Thyroid gland (tissue), 4 donors: ENCODE data around the gene CHMP2A. TPM values are rescaled to one million over a fixed set of nuclear protein-coding genes. Genes with fewer than 3 reads are reported as not detected.
"Not testable (repeated sequence)": the region's sequence is repeated elsewhere in the genome, so short reads cannot be mapped to it uniquely, and the experiment has no call there.

Source experiments
- DNase-seq, 2 donors: peaks; one replicate each; pipeline ENCODE4 v3.0.0-alpha.2; 2019
- H3K27ac ChIP-seq, 3 donors: fragments of 200-600 bp; sonication (generic); 1 replicate in 2 of 3; 2 replicates in 1 of 3; pipeline ENCODE4 v1.5.1; 2016 to 2019; ENCODE audit warnings: mild to moderate bottlenecking in 1 of 3, moderate library complexity in 1 of 3
- H3K27me3 ChIP-seq: fragments of 200-600 bp; sonication (generic); one replicate; pipeline ENCODE4 v1.5.1; 2019
- H3K36me3 ChIP-seq, 2 donors: fragments of 200-600 bp; sonication (generic); one replicate each; pipeline ENCODE4 v1.5.1; 2016 to 2019
- H3K4me1 ChIP-seq, 2 donors: fragments of 200-600 bp; sonication (generic); one replicate each; pipeline ENCODE4 v1.5.1; 2017 to 2019
- H3K4me3 ChIP-seq, 3 donors: fragments of 200-600 bp; sonication (generic); replicated peaks in 1 of 3; 1 replicate in 2 of 3; 2 replicates in 1 of 3; pipeline ENCODE4 v1.5.1; 2016; ENCODE audit warnings: mild to moderate bottlenecking in 1 of 3
- H3K9me3 ChIP-seq: fragments of 200-600 bp; sonication (generic); one replicate; pipeline ENCODE4 v1.5.1; 2017
- POLR2A ChIP-seq, 2 donors: fragments of 450-650 bp; IDR thresholded peaks; one replicate each; pipeline ENCODE4 v1.6.1; 2017; ENCODE audit warnings: antibody characterized with exemption in 2 of 2, mild to moderate bottlenecking in 2 of 2, moderate library complexity in 1 of 2
- WGBS, 2 donors: methylation state at CpG; one replicate each; pipeline ENCODE4 v1.1.5; 2017; 5-methylcytosine and 5-hydroxymethylcytosine counted together
- intact Hi-C: fragments of 100-400 bp; cut with DNase I; formaldehyde crosslinking; loops from one replicate; pipeline ENCODE4 v1.15.1; 2023
- total RNA-seq, 4 donors: library from RNA; depleted of rRNA; stranded (reverse); fragments of >200 nt; gene quantifications; one replicate each; pipeline ENCODE4 v1.2.3, GENCODE V29; 2016
- TF ChIP-seq, protein P1 (sequence below), 6 experiments: fragments of 200-600 bp in 3 of 6; fragments of 450-650 bp in 3 of 6; sonication (generic) in 3 of 6; IDR thresholded peaks; one replicate each; pipeline ENCODE4 v1.5.1; 2016 to 2019; ENCODE audit warnings: antibody characterized with exemption in 6 of 6, mild to moderate bottlenecking in 2 of 6, inconsistent platforms in 1 of 6, moderate library complexity in 1 of 6

CHMP2A gene
- total RNA-seq, 4 donors from 2014 or later = 123 to 155 (median 148) TPM

GRCh38 chr19:58582985-58583384, 28.1 kb upstream of the CHMP2A start:
- intact Hi-C loops = no loop called here

DNA sequence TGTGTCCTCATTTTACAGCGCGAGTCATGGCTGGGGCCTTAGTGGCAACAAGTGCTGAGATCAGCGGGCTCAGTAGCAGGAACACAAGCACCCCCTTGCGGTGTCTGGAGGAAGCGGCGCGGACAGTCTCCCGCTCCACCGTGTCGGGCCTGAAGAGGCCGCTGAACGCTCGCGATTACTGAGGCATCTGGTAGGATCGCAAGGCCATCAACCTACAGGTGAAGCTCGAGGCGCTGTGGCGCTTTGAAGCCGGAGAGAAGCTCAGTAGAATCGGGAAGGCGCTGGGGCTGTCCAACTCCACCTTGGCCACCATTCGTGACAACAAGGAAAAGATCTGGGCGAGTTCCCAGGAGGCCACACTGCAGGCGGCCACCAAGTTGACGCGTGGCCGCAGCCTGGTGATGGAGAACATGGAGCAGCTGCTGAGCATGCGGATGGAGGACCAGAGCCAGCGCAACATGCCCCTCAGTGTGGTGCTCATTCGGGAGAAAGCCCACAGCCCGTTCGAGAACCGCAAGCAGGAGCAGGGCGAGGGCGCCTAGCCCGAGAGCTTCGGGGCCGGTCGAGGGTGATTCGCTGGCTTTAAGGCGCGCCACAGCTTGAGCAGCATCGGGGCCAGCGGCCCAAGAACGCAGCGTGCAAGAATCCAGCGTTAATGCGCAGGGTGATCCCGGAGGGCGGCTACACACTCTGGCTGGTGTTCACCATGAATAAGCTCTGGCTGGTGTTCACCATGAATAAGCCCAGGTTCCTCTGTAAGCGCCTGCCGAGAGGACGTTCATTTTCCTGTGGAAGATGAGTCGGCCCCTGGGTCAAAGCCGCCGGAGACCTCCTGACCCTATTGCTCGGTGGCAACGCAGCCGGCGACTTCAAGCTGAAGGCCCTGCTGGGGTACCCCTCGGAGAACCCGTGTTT, 26.6 kb upstream of the CHMP2A start:
- peaks cover 0 to 10% of the 10 kb centered on the region in 2 donors for H3K4me1 ChIP-seq
- DNase-seq = peak; percentile 84 to 87
- TF ChIP-seq POLR2A (IDR thresholded peaks at IDR 0.05) = no peak
- TF ChIP-seq, protein P1, sequence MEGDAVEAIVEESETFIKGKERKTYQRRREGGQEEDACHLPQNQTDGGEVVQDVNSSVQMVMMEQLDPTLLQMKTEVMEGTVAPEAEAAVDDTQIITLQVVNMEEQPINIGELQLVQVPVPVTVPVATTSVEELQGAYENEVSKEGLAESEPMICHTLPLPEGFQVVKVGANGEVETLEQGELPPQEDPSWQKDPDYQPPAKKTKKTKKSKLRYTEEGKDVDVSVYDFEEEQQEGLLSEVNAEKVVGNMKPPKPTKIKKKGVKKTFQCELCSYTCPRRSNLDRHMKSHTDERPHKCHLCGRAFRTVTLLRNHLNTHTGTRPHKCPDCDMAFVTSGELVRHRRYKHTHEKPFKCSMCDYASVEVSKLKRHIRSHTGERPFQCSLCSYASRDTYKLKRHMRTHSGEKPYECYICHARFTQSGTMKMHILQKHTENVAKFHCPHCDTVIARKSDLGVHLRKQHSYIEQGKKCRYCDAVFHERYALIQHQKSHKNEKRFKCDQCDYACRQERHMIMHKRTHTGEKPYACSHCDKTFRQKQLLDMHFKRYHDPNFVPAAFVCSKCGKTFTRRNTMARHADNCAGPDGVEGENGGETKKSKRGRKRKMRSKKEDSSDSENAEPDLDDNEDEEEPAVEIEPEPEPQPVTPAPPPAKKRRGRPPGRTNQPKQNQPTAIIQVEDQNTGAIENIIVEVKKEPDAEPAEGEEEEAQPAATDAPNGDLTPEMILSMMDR (IDR thresholded peaks at IDR 0.05) = peak; percentile 62 to 92 (median 88)
- peak overlapping the region; percentile 16 to 45 (median 39) for H3K27ac ChIP-seq
- H3K27me3 ChIP-seq = no peaks in the 10 kb centered on the region
- no peak overlapping the region for H3K4me3 ChIP-seq
- intact Hi-C loops = no loop called here
- peaks cover 6 to 10% of the 10 kb centered on the region in 2 donors for H3K36me3 ChIP-seq
- WGBS, 2 donors = 79% methylated on average over 49 to 52 of the region's 62 CpGs
- H3K9me3 ChIP-seq = no peaks in the 10 kb centered on the region

More at GRCh38 chr19:58582985-58583384, 28.1 kb upstream of the CHMP2A start:
- 94 to 96% methylated on average over 6 of the region's 6 CpGs for WGBS, 2 donors
- H3K27me3 ChIP-seq = no peaks in the 10 kb centered on the region
- no peak overlapping the region for H3K27ac ChIP-seq
- no peak for DNase-seq
- peaks cover 0 to 10% of the 10 kb centered on the region in 2 donors for H3K4me1 ChIP-seq
- TF ChIP-seq, protein P1 (IDR thresholded peaks at IDR 0.05) = no peak
- TF ChIP-seq POLR2A (IDR thresholded peaks at IDR 0.05) = no peak
- no peaks in the 10 kb centered on the region for H3K9me3 ChIP-seq
- peaks cover 6 to 10% of the 10 kb centered on the region in 2 donors for H3K36me3 ChIP-seq
- no peak overlapping the region for H3K4me3 ChIP-seq

DNA sequence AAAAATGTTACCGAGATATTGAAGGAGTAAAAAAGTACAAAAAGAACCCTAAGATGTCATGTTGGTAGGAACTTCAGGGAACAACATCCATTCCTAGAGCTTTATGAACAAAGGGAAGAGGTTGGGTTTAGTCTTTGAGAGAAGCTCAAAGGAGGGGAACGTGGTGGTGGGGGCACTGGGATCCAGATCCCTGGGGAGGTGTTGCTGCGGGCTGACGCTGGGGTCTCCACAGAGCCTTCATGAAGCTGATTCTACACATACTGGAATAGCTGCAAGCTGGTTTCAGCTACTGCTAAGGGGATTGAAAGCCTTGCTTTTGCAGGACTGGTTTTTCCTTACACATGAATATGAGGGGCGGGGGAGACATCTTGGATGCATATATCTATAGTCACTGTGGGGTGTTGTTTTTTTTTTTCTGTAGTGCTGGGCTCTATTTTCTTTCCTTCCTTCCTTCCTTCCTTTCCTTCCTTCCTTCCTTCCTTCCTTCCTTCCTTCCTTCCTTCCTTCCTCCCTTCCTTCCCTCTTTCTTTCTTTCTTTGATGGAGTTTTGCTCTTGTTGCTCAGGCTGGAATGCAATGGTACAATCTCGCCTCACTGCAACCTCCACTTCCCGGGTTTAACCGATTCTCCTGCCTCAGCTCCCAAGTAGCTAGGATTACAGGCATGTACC, 24.7 kb upstream of the CHMP2A start:
- 92 to 93% methylated on average over 8 of the region's 8 CpGs for WGBS, 2 donors
- no peaks in the 10 kb centered on the region for H3K9me3 ChIP-seq
- no peak overlapping the region for H3K27ac ChIP-seq
- peaks cover under 1 to 14% of the 10 kb centered on the region in 2 donors for H3K4me1 ChIP-seq
- peaks cover 6 to 10% of the 10 kb centered on the region in 2 donors for H3K36me3 ChIP-seq
- no peaks in the 10 kb centered on the region for H3K27me3 ChIP-seq
- H3K4me3 ChIP-seq = no peak overlapping the region
- no peak for DNase-seq
- intact Hi-C loops = no loop called here
- TF ChIP-seq, protein P1 (IDR thresholded peaks at IDR 0.05) = no peak
- TF ChIP-seq POLR2A (IDR thresholded peaks at IDR 0.05) = no peak

DNA sequence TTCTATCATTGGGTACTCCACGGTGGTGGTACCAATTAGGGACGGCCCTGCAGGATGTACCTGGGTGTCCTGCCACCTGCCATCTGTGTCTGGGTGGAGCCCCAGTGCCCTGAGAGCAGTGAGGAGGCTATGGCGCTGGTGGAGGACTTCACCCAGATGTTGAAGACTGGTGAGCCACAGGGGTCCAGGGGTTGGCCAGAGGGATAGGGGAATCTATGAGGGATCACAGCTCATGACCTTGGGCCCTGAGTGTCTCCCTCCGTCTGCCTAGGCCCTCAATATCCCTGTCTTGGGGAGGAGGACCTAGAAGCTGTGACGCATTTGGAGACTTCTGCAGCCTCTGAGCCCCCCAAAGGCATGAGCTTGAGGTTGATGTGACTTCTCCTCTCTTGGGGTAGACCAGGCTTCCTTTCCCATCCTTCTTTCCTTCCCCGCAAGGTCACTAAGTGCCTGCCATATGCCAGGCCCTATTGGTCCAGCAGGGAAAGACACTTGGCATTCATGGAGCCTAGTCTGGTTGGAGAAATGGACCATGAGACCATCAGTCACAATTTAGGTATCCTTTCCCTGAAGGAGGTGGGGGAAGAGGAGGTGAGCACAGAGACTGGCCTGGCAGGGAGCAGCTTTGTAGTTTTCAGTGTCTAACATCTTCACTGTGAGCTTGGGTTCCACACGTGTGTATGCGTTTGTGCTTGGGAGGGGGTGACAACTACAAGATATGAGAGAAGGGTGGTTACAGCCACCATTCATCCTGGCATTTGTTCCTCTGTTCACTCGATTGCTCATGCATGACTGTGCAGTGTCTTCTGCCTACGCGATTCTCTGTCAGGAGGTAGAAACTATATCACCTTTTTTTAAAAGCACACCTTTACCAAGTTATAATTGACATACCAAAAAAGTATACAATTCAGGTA, 23.4 kb upstream of the CHMP2A start:
- no peak for DNase-seq
- Histone ChIP-seq H3K4me1 (peaks cover 10 to 23% of the 10 kb centered on the region in 2 donors), H3K27ac (no peak overlapping the region), H3K9me3 (no peaks in the 10 kb centered on the region), H3K36me3 (peaks cover 6 to 10% of the 10 kb centered on the region in 2 donors), H3K4me3 (no peak overlapping the region), H3K27me3 (no peaks in the 10 kb centered on the region)
- TF ChIP-seq, protein P1 (IDR thresholded peaks at IDR 0.05) = no peak
- TF ChIP-seq POLR2A (IDR thresholded peaks at IDR 0.05) = no peak
- 85 to 87% methylated on average over 11 of the region's 11 CpGs for WGBS, 2 donors
- intact Hi-C loops = no loop called here

- intact Hi-C loops = not testable (repeated sequence)
- peaks cover 10 to 23% of the 10 kb centered on the region in 2 donors for H3K4me1 ChIP-seq
- WGBS, 2 donors = 94 to 97% methylated on average over 2 of the region's 2 CpGs
These were observed 22.7 kb upstream of the CHMP2A start for GRCh38 chr19:58577581-58577980.

More at GRCh38 chr19:58577581-58577980, 22.7 kb upstream of the CHMP2A start:
- not testable (repeated sequence) for H3K27me3 ChIP-seq, DNase-seq, H3K36me3 ChIP-seq, H3K9me3 ChIP-seq, H3K27ac ChIP-seq, H3K4me3 ChIP-seq
